Heart left ventricle (tissue), 13 donors: ENCODE data around the gene LIPN.

ENCODE experiments used
- POLR2A ChIP-seq, 2 donors: fragments of 450-650 bp; IDR thresholded peaks; one replicate each; pipeline ENCODE4 v1.6.1; 2017; ENCODE audit warnings: antibody characterized with exemption in 2 of 2, mild to moderate bottlenecking in 2 of 2, moderate library complexity in 2 of 2
- TF ChIP-seq, protein P1 (sequence below), 12 donors: fragments of 200-600 bp; sonication (generic) in 4 of 12; IDR thresholded peaks; one replicate each; pipeline versions ENCODE4 v1.5.0 to v1.8.0; 2018 to 2022; ENCODE audit warnings: antibody characterized with exemption in 12 of 12, mild to moderate bottlenecking in 5 of 12
- donor health status: ischemic (EF 13 %, LVEDD 7.1; RV severe dilation, severe dysfunction).
- donor health status: DM: no; HTN: yes; CAD: no.
- donor health status: DM: no; HTN: no; CAD: no.
- donor health status: ischemic (EF 25% LVEDD 6.9; RV normal size, moderate dysfunction).
- donor health status: ischemic (EF 25% LVEDD 5.7; RV mildly dilated, moderate dysfunction).
- donor health status: ischemic (EF 35%, LVEDD 5.7; RV mildly dilated, moderate dysfunction).
- donor health status: nonischemic (EF 11% LVEDD 7.7; RV severe dilation, severe dysfunction).
- donor health status: DM: yes; HTN: yes; CAD: no.
- donor health status: PGD.
- donor health status: ischemic (EF 29% LVEDD 5.4; RV normal size, mild dysfunction).
- donor health status: nonischemic (EF 23%, LVEDD 6.1; RV moderate dilation, normal function).

DNA sequence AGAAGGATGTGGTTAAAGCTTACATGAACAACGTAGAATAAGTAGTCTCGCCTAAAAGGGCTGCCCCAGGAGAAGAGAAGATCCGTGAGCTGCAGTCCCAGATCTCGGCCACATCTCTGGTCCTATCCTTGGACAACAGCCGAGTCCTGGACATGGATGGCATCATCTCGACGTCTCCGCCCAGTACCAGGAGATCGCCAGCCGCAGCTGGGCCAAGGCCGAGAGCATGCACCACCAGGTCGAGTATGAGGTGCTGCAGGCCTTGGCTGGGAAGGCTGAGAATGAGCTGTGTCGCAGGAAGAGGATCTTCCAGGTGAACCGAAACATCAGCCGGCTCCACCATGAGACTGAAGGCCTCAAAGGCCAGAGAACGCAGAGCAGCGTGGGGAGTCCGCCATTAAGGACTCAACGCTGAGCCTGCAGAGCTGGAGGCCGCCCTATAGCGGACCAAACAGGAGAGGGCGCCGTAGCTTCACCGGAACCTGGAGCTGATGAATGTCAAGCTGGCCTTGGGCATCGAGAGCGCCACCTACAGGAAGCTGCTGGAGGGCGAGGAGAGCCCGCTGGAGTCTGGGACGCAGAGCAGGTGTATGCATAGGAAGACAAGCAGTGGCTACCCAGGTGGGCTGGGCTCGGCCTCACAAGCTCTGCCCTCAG is 31.6 kb upstream of the LIPN start:
- TF ChIP-seq, protein P1, sequence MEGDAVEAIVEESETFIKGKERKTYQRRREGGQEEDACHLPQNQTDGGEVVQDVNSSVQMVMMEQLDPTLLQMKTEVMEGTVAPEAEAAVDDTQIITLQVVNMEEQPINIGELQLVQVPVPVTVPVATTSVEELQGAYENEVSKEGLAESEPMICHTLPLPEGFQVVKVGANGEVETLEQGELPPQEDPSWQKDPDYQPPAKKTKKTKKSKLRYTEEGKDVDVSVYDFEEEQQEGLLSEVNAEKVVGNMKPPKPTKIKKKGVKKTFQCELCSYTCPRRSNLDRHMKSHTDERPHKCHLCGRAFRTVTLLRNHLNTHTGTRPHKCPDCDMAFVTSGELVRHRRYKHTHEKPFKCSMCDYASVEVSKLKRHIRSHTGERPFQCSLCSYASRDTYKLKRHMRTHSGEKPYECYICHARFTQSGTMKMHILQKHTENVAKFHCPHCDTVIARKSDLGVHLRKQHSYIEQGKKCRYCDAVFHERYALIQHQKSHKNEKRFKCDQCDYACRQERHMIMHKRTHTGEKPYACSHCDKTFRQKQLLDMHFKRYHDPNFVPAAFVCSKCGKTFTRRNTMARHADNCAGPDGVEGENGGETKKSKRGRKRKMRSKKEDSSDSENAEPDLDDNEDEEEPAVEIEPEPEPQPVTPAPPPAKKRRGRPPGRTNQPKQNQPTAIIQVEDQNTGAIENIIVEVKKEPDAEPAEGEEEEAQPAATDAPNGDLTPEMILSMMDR (IDR thresholded peaks at IDR 0.05): peak in 3 of 12 donors; percentile 7 to 29 (median 21)
- no peak for TF ChIP-seq POLR2A (IDR thresholded peaks at IDR 0.05)
